ENCODE data around the gene ELF4. TPM values are rescaled to one million over a fixed set of nuclear protein-coding genes. Genes with fewer than 3 reads are reported as not detected.

ELF4 gene
- total and polyA plus RNA-seq, 2 of the 4 experiments (the other 2 are of a cell fraction), result 10.9 to 19.0 TPM

GRCh38 chrX:130072345-130072740, 38.0 kb downstream of the ELF4 start:
- Histone ChIP-seq H3K27ac (ENCODE audit: insufficient read depth, low read length) (no peak overlapping the region), H3K36me3 (ENCODE audit: control insufficient read depth, insufficient read depth, low read length) (peaks cover 23% of the 10 kb centered on the region), H3K9ac (ENCODE audit: low read depth, low read length) (no peak overlapping the region), H3K79me1 (ENCODE audit: low read depth in 1 of 2, low read length in 2 of 2) (no peaks in the 10 kb centered on the region; a peak in 1 of 4 replicates), H2AFZ (replicated peaks; ENCODE audit: low read length, poor library complexity) (no peak overlapping the region), H3K14ac (replicated peaks; ENCODE audit: low read depth, low read length) (no peak overlapping the region), H2BK120ac (ENCODE audit: low read depth, low read length) (no peak overlapping the region), H3K4me2 (ENCODE audit: low read depth, low read length) (no peak overlapping the region), H2AK9ac (replicated peaks; ENCODE audit: low read depth, low read length, poor library complexity) (no peak overlapping the region), H4K5ac (ENCODE audit: low read depth, low read length) (no peak overlapping the region), H3K27me3 (ENCODE audit: control insufficient read depth, insufficient read depth, low read length) (no peaks in the 10 kb centered on the region), H2BK15ac (ENCODE audit: low read depth, low read length) (no peak overlapping the region), H3K56ac (ENCODE audit: extremely low read depth, insufficient read depth, low read length) (no peak overlapping the region), H2BK5ac (ENCODE audit: low read depth, low read length, poor library complexity, severe bottlenecking) (no peak overlapping the region), H4K8ac (ENCODE audit: low read depth in 2 of 2, low read length in 2 of 2) (no peak overlapping the region), H3K4ac (ENCODE audit: low read depth, low read length) (no peak overlapping the region), H3K9me3 (ENCODE audit: control insufficient read depth, insufficient read depth, low read length) (no peaks in the 10 kb centered on the region), H3K18ac (ENCODE audit: low read depth, low read length) (no peak overlapping the region), H4K91ac (ENCODE audit: insufficient read depth, low read depth, low read length) (no peak overlapping the region), H3K4me1 (ENCODE audit: control insufficient read depth, insufficient read depth, low read length) (no peaks in the 10 kb centered on the region), H3K4me3 (ENCODE audit: insufficient read depth, low read depth, low read length) (no peak overlapping the region), H3K9me1 (ENCODE audit: insufficient read depth, low read length) (no peaks in the 10 kb centered on the region), H3K23ac (ENCODE audit: low read depth, low read length) (no peak overlapping the region), H4K20me1 (ENCODE audit: insufficient read depth, low read length) (no peaks in the 10 kb centered on the region; the same call in 1 of the 2 replicates), H2AK5ac (ENCODE audit: low read depth, low read length) (no peak overlapping the region), H2BK20ac (ENCODE audit: low read depth, low read length) (no peak overlapping the region)
- no peak for ATAC-seq (ENCODE audit: low read depth)
- 75% methylated on average over 2 of the region's 10 CpGs; no CpG with 5 or more reads in 1 of the 2 experiments for WGBS, 2 experiments (ENCODE audit: extremely low coverage in 2 of 2, insufficient read length in 1 of 2)
- ChIA-PET POLR2A (ENCODE audit: unreplicated experiment) (no interaction called here), CTCF (no interaction called here)
- intact Hi-C loops (cut with micrococcal nuclease), result no loop called here
- DNase-seq, result no peak
- in situ Hi-C loops (cut with MboI; ENCODE audit: low sequenced_read_pairs), result no loop called here
- no TSS peak for BruUV-seq (replicated peaks)
- TF ChIP-seq BHLHE40 (IDR thresholded peaks at IDR 0.05; ENCODE audit: low read depth, low read length), result no peak
- no peak for TF ChIP-seq MAFK (IDR thresholded peaks at IDR 0.05; ENCODE audit: low read depth, low read length)
- TF ChIP-seq MAZ (IDR thresholded peaks at IDR 0.05; ENCODE audit: borderline replicate concordance, low read depth, low read length), result no peak
- TF ChIP-seq POLR2A (IDR thresholded peaks at IDR 0.05; ENCODE audit: low read depth, low read length), result no peak
- TF ChIP-seq ELK1 (IDR thresholded peaks at IDR 0.05; ENCODE audit: borderline replicate concordance, low read depth, low read length), result no peak
- dilution Hi-C loops (cut with HindIII; ENCODE audit: low sequenced_read_pairs, unreplicated experiment), result no loop called here
